GM10847 (cell line): ENCODE results near the gene SCYL1.

Source experiments
- POLR2A ChIP-seq: IDR thresholded peaks from 2 replicates; pipeline ENCODE4 v1.6.1; 2011; ENCODE audit not compliant: insufficient read length; ENCODE audit errors: extremely low read depth

Gene SCYL1

DNA sequence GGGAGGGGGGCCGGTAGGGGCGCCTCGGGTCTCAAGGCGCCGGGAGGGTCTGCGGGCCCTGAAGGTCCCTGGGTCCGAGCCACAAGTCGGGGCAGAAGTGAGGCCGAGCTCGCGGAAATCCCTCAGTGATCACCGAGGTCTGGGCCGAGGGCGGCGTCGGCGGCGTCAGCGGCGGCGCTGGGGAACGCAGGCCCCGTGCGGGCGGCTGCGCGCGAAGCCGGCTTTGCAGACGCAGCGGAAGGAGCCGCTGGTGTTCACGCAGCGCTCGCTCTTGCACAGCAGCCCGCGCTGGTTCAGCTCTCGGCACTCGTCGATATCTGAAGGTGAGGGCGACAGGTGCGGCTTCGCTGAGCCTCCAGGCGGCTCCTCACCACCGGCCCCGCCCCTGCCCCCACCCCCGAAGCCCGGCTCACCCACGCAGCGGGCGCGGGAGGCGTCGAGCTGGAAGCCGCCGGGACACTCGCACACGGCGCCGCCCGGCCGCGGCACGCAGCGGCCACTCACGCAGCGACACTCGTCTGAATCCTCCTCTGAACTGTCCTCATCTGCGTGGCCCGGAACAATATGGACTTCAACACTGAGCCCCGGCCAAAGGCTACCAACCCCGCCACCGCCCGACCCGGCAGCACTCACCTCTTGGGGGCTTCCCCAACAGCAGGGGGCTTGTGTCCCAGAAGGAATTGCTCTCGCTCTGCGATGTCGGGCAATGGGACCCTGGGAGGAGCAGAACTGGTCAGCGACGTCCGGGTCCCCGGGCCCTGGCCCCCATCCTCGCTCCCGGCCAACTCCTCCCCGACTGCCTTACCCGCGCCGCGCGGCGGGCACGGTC is 14.2 kb downstream of the SCYL1 start:
- no peak for TF ChIP-seq POLR2A

DNA sequence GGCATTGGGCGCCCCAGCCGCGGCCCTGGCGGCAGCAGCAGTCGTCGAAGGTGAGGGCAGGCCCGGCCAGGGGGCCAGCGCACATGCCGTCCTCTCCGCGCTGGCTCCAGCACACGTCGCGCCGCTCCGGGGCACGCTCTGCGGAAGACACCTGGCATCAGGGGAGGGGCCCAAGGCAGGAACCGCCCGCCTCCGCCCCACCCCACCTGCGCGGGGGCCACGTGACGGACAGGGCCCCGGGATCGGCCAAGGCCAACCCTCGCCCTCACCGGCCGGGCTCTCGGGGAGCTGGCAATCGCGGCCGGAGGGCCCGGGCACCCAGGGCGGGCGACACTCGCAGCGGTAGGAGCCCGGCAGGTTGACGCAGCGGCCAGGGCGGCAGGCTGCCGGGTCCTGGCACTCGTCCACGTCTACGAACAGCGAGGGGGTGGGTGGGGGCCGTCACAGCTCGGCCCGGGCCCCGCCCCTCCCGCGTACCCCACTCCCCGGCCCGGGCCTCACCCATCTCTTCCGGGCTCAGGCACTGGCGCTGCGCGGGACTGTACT is 14.9 kb downstream of the SCYL1 start:
- no peak for TF ChIP-seq POLR2A

DNA sequence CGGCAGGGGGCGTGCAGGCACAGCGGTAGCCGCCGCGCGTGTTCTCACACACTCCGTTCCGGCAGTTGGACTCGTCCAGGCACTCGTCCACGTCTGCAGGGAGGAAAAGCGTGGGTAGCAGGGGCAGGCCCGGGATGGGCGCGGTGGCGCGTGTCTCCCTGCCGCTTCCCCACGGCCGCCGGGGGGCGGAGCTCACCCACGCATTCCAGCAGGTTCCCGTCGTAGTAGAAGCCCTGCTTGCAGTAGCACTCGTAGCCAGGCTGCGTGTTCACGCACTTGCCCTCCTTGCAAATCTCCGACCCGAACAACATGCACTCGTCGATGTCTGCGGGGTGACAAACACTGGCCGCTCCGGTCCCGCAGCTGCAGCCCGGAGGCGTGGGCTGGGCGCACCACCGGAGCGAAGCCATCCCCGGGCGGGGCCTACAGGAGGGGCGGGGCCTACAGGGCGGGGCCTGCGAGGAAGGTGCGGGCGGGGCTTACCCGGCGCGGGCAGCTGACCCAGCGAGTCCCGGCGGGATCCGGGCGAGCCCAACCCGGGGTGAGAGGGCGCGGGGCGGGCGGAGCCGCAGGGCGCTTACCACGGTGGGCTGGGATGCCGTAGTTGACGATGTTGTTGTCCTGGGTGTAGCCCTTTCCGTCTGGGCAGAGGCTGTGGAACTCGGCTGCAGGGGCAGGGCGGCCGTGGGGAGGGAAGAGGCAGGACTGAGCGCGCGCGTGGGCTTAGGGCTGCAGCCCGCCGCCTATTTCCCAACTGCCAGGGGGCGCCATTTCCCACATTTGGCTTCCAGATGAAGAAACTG is 15.6 kb downstream of the SCYL1 start:
- peak; percentile 65 for TF ChIP-seq POLR2A

DNA sequence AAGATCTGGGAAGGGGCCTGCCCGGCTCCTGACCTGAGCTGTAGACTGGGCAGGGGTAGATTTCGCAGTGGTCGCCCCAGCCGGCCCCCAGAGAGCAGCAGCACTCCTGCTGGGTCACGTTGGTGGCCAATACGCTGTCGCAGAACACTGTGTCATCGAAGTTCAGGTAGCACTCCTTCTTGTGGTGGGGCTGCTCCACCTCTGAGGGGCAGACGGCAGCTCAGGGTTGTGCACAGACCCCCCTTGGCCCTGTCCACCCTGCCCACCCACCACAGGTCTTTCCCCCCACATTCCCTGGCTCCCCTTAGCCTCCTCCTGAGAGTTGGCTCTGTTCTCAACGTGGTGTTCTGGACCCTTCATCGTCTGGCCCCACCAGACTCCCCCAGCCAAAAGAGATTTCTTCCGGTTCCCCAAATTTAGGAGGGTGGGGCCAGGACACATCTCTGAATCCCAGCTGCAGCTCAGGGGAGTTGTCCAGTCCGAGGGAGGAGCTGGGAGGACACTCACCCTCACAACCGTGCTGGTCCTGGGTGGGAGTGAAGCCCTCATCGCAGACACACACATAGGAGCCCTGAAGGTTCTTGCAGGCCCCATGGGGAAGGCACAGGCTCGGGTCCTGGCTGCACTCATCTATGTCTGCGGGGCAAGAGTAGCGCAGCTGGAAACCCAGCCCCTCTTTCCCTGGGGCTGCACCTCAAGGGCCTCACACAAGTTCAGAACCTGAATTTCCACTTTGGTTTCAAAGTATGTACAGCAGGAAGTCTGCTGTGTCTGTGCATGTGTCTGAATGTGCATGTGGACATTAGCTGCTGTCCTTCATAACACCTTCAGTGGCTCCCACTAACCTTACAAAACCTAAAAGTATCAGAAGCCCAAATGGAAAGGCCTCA is 16.5 kb downstream of the SCYL1 start:
- no peak for TF ChIP-seq POLR2A

DNA sequence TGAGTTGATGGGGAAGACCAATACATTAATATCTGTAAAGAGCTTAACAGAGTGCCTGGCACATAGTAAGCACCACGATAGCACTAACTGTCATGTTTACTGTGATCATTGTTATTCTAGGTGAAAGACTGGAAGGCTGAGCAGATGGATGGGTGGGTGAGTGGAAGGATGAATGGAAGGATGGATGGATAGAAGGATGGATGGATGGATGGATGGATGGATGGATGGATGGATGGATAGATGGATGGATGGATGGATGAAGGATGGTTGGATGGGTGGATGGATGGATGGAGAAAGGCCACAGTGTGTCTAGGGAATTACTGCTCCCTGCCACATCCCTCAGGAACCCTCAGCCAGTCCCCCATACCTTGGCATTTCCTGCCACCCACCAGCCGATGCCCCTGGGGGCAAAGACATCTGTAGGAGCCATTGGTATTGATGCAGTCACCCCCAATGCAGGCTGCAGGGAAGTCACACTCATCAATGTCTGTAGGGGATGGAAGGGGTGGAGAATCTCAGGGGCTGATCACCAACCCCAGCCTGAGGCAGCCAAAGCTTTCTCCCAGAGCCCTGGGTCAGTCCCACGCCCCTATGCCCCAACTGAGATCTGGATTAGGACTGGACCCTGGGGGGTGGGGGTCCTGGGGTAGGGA is 18.0 kb downstream of the SCYL1 start:
- TF ChIP-seq POLR2A: no peak

DNA sequence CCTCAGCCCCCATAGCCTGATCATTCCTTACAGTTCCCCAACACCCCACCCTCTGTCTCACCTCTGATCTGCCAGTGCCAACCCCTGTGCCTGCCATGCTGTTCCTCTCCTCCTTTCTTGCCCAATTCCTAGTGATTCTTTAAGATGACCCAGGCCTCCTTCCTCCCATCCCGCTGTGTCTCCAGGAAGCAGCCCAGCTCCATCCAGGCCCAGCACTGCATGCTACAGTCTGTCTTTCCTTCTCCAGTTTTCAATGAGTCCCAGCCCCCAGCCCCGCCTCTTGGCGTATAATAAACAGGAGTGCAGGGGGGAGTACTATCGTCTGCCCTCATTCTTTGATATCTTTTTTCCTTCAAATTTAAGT is 21.0 kb downstream of the SCYL1 start:
- no peak for TF ChIP-seq POLR2A

DNA sequence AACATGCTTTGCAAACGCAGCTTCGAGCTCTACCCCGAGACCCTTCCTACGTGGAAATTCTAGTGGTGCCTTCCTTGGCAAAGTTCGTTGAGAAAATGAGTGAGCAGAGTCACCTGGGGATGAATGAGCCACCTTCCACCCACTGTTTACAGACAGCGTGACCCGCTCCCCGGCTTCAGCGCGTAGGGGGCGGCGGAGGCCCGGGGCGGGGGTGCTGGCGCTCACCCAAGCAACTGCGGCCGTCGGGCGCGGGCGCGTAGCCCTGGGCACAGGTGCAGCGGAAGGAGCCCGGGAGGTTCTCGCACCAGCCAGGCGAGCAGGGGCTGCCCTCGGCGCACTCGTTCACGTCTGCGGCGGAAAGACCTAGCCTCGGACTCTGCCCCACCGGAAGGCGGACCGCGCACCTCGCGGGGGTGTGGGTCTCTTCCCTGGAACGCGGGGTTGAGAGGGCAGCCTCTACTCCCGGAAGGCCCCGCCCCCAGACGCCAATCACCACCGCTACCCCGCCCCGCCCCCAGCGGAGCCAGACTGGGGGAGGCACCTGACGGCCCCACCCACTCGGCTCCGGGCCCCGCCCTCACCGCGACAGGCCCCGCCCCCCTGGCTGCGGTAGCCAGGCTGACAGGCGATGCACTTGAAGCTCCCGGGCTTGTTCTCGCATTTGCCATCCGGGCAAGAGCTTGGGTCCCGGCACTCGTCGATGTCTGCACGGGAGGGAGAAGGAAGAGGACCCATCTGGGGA is 21.5 kb downstream of the SCYL1 start:
- TF ChIP-seq POLR2A: no peak

DNA sequence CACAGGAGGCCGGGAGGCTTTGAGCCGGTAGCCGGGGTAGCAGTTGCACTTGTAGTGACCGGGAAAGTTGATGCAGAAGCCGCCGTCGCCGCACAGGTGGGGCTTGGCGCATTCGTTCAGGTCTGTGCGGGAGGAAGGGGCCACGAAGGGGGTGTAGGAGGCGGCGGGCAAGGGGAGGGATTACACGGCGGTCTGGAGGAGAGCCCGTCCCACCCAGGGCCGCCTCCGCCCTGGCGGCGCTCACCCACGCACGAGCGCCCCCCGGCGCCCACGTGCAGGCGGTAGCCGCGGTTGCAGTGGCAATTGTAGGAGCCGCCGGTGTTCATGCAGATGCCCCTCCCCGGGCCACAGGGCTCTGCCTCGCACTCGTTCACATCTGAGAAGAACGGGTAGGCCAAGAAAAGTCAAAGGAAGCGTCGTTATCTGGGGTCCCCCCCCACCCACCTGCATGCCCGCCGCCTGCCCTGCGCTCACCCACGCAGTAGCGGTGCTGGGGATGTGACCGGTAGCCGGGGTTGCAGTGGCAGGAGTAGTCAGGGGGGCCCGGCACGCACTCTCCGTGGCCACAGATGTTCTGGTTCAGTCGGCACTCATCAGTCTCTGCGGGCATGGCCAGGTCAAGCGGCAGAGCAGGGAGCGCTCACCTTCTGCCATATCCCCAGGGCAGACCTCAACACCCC is 22.7 kb downstream of the SCYL1 start:
- TF ChIP-seq POLR2A: no peak

DNA sequence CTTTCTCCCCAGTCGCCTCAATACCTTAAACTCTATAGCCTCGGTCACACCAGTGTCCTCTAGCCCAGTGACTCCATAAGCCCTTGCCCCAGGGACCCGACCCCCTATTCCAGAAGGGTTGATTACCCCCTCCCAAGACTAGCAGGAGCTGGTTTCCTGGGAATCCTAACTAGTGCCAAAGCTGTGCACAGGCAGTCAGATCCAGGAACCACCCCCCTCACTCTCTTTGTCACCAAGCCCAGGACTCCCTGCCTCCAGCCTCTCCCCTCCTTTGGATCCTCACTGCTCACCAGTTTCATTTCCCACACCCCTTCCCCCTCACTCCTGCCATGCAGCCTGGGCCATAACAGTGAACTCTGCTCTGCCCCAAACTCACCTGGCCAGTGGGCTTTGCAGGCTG is 23.5 kb downstream of the SCYL1 start:
- TF ChIP-seq POLR2A: no peak

DNA sequence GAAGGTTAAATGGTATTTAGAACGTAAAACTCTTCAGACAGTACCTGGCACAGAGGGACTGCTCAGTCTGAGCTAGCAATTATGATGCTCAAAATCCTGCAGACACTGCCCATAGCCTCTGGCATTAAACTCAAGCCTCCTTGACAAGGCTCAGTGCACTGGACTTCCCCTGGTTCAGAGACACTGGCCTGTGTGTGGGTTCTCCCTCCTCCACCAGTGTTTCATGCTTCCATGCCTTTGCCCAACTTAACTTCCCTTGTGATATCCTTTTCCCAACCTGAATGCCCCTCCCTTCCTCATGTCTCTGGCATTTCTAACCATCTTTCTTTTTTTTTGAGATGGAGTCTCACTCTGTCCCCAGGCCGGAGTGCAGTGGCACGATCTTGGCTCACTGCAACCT is 24.2 kb downstream of the SCYL1 start:
- TF ChIP-seq POLR2A: no peak

DNA sequence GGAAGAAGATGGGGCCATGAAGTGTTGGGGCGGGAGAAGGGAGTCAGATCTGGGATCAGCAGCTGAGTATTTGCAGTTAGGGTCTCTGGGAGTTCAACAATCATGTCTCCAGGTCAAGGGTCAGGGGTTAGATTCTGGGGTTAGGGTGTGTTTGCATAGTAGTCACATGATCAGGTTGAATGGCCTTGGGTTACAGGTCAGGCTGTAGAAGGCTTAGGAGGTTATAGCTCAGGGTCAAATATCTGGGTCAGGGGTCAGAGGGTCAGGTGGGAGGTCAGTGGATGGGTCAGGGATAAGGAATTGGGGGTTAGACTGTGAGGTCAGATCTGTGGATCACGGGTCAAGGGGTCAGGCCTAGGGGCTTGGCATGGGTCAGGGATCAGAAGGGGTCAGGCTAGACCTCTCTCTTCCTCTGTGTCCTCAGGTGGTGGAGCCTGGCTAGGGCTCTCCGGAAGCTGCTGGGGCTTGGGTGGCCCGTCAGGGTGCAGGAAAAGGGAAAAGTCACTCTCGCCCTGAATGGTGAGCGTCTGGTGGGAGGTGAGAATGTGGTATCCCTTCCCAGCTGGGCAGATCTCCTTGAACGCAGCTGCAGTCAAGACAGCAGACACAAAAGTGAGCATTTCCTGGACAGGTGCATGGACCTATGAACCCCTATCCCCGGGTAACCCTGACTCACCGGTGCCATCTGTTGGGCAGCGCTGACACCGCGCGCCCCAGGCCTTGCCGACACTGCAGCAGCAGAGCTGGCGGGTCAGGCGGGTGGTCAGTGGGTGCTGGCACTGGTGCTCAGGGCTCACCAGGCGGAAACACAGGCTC is 26.9 kb downstream of the SCYL1 start:
- TF ChIP-seq POLR2A: no peak

DNA sequence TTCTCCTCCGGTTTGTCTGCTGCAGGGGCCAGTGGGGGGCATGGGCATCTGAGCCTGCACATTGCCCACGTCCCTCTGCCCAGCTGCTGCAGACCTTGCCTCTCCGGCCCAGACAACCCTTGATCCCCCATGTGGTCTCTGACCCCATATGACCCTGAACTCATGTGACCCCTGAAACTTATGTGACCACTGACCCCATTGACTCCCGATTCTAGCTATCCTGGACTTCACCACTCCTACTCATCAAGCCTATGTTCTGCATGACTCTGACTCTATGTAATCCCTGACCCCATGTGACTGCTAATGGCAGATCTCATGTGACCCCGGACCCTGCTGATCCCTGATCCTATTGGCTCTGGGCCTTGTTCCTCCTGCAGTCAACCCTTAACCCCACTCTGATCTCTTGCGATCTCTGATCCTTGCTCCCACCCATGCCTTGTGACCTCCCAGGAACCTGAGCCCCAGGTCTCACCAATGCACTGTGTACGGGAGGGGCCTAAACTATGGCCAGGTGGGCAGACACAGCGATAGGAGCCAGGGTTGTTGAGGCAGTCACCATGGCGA is 27.6 kb downstream of the SCYL1 start:
- TF ChIP-seq POLR2A: no peak

DNA sequence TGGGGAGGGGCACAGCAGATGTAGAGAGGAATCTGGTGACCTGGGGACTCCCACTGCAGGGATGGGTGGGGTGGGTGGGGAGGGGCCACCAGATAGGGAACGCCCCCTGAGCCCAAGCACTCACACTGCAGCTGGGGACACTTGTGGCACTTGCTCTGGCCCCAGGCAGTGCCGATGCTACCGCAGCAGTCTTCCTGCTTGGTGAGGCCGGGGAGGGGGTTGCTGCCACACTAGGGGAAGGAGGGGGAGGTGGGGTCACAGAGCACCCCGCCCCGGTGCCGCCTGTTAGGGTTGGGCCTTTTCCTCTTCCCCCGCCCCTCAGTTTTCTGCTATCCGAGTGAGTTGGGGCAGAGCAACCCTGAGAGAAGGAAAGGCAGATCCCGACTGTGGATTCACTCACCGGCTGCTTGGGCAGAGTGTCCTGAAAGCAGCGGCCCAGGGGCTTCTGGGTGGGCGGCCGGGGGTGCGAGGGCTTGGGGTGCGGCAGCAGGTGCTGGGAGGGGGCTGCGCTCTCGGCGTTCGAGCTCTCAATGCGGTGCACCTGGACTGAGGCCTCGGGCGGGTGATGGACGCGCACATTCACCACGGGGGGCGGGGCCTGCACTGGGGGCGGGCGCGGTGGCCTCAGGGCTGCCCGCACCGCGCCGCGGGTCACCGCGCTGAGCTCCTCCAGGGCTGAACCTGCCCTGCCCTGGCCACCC is 28.6 kb downstream of the SCYL1 start:
- TF ChIP-seq POLR2A: no peak
